ENCODE data around the gene TMEM131.
"Not testable (repeated sequence)": the region's sequence is repeated elsewhere in the genome, so short reads cannot be mapped to it uniquely, and the experiment has no call there.

TMEM131 gene

DNA sequence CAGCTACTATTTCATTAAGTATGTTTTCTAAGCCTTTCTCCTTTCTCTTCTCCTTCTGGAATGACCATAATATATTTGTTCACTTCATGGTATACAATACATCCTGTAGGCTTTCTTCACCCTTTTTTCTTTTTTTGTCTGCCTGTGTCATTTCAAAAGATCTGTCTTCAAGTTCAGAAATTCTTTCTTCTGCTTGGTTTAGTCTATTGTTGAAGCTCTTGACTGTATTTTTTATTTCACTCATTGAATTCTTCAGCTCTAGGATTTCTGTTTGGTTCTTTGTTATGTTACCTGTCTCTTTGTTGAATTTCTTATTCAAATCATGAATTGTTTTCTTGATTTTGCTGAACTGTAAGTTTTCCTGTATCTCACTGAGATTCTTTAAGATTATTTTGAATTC, 109.9 kb downstream of the TMEM131 start:
- Histone ChIP-seq H2AFZ (ENCODE audit: low read length) (no peak overlapping the region), H3K14ac (ENCODE audit: low read length) (no peak overlapping the region), H2BK12ac (ENCODE audit: low read length) (no peak overlapping the region), H4K8ac (ENCODE audit: low read depth, low read length) (no peak overlapping the region), H3K4me2 (ENCODE audit: insufficient read depth, low read length, poor library complexity, severe bottlenecking) (no peak overlapping the region), H3K4me1 (ENCODE audit: control insufficient read depth in 2 of 2, insufficient read depth in 1 of 2, low read depth in 1 of 2, low read length in 2 of 2) (no peaks in the 10 kb centered on the region), H3K18ac (ENCODE audit: low read length) (no peak overlapping the region), H3K4me3 (ENCODE audit: low read length in 2 of 2) (no peak overlapping the region), H3K23ac (ENCODE audit: low read depth, low read length, poor library complexity) (no peak overlapping the region), H3K79me1 (ENCODE audit: low read depth, low read length) (no peaks in the 10 kb centered on the region), H3K9me3 (replicated peaks in 1 of 2; ENCODE audit: control insufficient read depth in 2 of 2, insufficient read depth in 1 of 2, low read depth in 1 of 2, low read length in 2 of 2) (peaks cover 9 to 34% of the 10 kb centered on the region in 2 donors), H2BK120ac (ENCODE audit: low read depth, low read length) (no peak overlapping the region), H2BK5ac (ENCODE audit: low read length) (no peak overlapping the region), H4K91ac (ENCODE audit: low read depth, low read length, poor library complexity) (no peak overlapping the region), H2BK15ac (ENCODE audit: low read length) (no peak overlapping the region), H3K9ac (ENCODE audit: low read depth, low read length, poor library complexity) (no peak overlapping the region), H3K4ac (ENCODE audit: low read length) (no peak overlapping the region), H3K27me3 (ENCODE audit: control insufficient read depth in 3 of 3, insufficient read depth in 3 of 3, low read depth in 1 of 3, low read length in 3 of 3) (no peaks in the 10 kb centered on the region), H3K27ac (replicated peaks; ENCODE audit: low read length) (no peak overlapping the region), H3K36me3 (replicated peaks in 1 of 2; ENCODE audit: control insufficient read depth in 2 of 2, insufficient read depth in 2 of 2, low read length in 2 of 2) (peaks cover 12 to 35% of the 10 kb centered on the region in 2 donors), H2AK5ac (ENCODE audit: low read depth, low read length) (no peak overlapping the region)
- no peak for DNase-seq (ENCODE audit: low spot score)

DNA sequence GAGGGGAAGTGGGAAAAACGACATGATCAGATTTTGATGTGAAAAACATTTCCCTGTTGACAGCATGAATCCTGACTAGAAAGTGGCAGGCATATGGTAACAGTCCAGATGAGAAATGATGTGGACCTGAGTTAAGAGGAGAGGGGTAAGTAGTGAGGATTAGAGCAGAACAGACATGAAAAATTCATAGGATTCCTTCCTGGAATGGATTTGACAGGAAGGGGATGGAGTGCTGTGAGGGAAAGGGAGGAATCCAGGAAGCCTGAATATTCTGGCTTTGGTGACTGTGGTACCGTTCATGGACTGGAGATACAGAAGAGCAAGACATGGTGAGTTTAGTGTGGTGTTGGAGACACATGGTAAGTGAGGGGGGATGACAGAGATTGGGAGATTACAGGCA, 115.4 kb downstream of the TMEM131 start:
- H2BK15ac ChIP-seq (ENCODE audit: low read length), result no peak overlapping the region
- H3K23ac ChIP-seq (ENCODE audit: low read depth, low read length, poor library complexity), result no peak overlapping the region
- no peak overlapping the region for H2BK12ac ChIP-seq (ENCODE audit: low read length)
- no peak overlapping the region for H3K4me2 ChIP-seq (ENCODE audit: insufficient read depth, low read length, poor library complexity, severe bottlenecking)
- no peak overlapping the region for H3K27ac ChIP-seq (replicated peaks; ENCODE audit: low read length)
- no peak overlapping the region for H2AFZ ChIP-seq (ENCODE audit: low read length)
- H2BK120ac ChIP-seq (ENCODE audit: low read depth, low read length), result no peak overlapping the region
- no peak overlapping the region for H3K18ac ChIP-seq (ENCODE audit: low read length)
- WGBS, 2 donors (ENCODE audit: extremely low coverage in 2 of 2, insufficient read length in 2 of 2, insufficient replicate concordance in 1 of 2), result no CpG with 5 or more reads among the region's 2 CpGs
- H2BK5ac ChIP-seq (ENCODE audit: low read length), result no peak overlapping the region
- H3K79me1 ChIP-seq (ENCODE audit: low read depth, low read length), result no peaks in the 10 kb centered on the region
- H3K36me3 ChIP-seq (replicated peaks in 1 of 2; ENCODE audit: control insufficient read depth in 2 of 2, insufficient read depth in 2 of 2, low read length in 2 of 2), result peaks cover 0 to 9% of the 10 kb centered on the region in 2 donors
- no peak overlapping the region for H4K8ac ChIP-seq (ENCODE audit: low read depth, low read length)
- H3K27me3 ChIP-seq (ENCODE audit: control insufficient read depth in 3 of 3, insufficient read depth in 3 of 3, low read depth in 1 of 3, low read length in 3 of 3), result no peaks in the 10 kb centered on the region
- H3K14ac ChIP-seq (ENCODE audit: low read length), result no peak overlapping the region
- no peak overlapping the region for H3K4me3 ChIP-seq (ENCODE audit: low read length in 2 of 2)
- peaks cover 2 to 8% of the 10 kb centered on the region in 2 donors for H3K9me3 ChIP-seq (replicated peaks in 1 of 2; ENCODE audit: control insufficient read depth in 2 of 2, insufficient read depth in 1 of 2, low read depth in 1 of 2, low read length in 2 of 2)
- no peaks in the 10 kb centered on the region for H3K4me1 ChIP-seq (ENCODE audit: control insufficient read depth in 2 of 2, insufficient read depth in 1 of 2, low read depth in 1 of 2, low read length in 2 of 2)
- no peak overlapping the region for H3K9ac ChIP-seq (ENCODE audit: low read depth, low read length, poor library complexity)
- no peak overlapping the region for H3K4ac ChIP-seq (ENCODE audit: low read length)
- DNase-seq (ENCODE audit: low spot score), result no peak
- H2AK5ac ChIP-seq (ENCODE audit: low read depth, low read length), result no peak overlapping the region
- H4K91ac ChIP-seq (ENCODE audit: low read depth, low read length, poor library complexity), result no peak overlapping the region

DNA sequence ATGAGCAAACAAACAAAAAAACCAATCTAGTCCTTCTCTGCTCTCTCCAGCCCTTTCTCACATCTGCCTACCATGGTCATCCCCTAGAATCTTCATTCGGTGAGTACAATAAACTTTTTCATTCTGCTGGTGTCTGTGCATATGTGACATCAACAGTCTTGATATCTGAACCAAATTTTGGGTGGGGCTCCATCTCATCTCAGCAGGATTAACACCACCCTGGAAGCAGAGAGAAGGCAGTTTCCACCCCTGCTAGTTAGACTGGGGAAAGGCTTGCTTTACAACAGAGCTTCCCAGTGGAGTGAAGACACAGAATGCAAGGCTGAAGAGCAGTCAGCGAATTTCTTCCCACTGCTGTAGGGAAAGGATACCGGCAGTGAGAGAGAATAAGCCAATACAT, 116.9 kb downstream of the TMEM131 start:
- Histone ChIP-seq H3K27ac (replicated peaks; ENCODE audit: low read length) (no peak overlapping the region), H4K8ac (ENCODE audit: low read depth, low read length) (no peak overlapping the region), H3K14ac (ENCODE audit: low read length) (no peak overlapping the region), H3K4me1 (ENCODE audit: control insufficient read depth in 2 of 2, insufficient read depth in 1 of 2, low read depth in 1 of 2, low read length in 2 of 2) (no peaks in the 10 kb centered on the region), H2BK15ac (ENCODE audit: low read length) (no peak overlapping the region), H2BK120ac (ENCODE audit: low read depth, low read length) (no peak overlapping the region), H3K9me3 (replicated peaks in 1 of 2; ENCODE audit: control insufficient read depth in 2 of 2, insufficient read depth in 1 of 2, low read depth in 1 of 2, low read length in 2 of 2) (peaks cover 2% of the 10 kb centered on the region in 2 donors), H4K91ac (ENCODE audit: low read depth, low read length, poor library complexity) (no peak overlapping the region), H2AK5ac (ENCODE audit: low read depth, low read length) (no peak overlapping the region), H3K4ac (ENCODE audit: low read length) (no peak overlapping the region), H2BK12ac (ENCODE audit: low read length) (no peak overlapping the region), H2BK5ac (ENCODE audit: low read length) (no peak overlapping the region), H3K9ac (ENCODE audit: low read depth, low read length, poor library complexity) (no peak overlapping the region), H3K18ac (ENCODE audit: low read length) (no peak overlapping the region), H3K79me1 (ENCODE audit: low read depth, low read length) (no peaks in the 10 kb centered on the region), H3K36me3 (replicated peaks in 1 of 2; ENCODE audit: control insufficient read depth in 2 of 2, insufficient read depth in 2 of 2, low read length in 2 of 2) (no peaks in the 10 kb centered on the region), H2AFZ (ENCODE audit: low read length) (no peak overlapping the region), H3K4me3 (ENCODE audit: low read length in 2 of 2) (no peak overlapping the region), H3K23ac (ENCODE audit: low read depth, low read length, poor library complexity) (no peak overlapping the region), H3K4me2 (ENCODE audit: insufficient read depth, low read length, poor library complexity, severe bottlenecking) (no peak overlapping the region), H3K27me3 (ENCODE audit: control insufficient read depth in 3 of 3, insufficient read depth in 3 of 3, low read depth in 1 of 3, low read length in 3 of 3) (no peaks in the 10 kb centered on the region)
- no peak for DNase-seq (ENCODE audit: low spot score)
- no CpG with 5 or more reads among the region's 3 CpGs for WGBS, 2 donors (ENCODE audit: extremely low coverage in 2 of 2, insufficient read length in 2 of 2, insufficient replicate concordance in 1 of 2)

DNA sequence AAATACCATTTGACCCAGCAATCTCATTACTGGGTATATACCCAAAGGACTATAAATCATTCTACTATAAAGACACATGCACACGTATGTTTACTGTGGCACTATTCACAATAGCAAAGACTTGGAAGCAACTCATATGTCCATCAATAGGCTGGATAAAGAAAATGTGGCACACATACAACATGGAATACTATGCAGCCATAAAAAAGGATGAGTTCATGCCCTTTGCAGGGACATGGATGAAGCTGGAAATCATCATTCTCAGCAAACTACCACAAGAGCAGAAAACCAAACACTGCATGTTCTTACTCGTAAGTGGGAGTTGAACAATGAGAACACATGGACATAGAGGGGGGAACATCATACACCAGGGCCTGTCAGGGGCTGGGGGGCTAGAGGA, 117.4 kb downstream of the TMEM131 start:
- H3K79me1 ChIP-seq (ENCODE audit: low read depth, low read length); H3K27ac ChIP-seq (replicated peaks; ENCODE audit: low read length); H4K8ac ChIP-seq (ENCODE audit: low read depth, low read length); H3K18ac ChIP-seq (ENCODE audit: low read length); H3K9ac ChIP-seq (ENCODE audit: low read depth, low read length, poor library complexity); H3K27me3 ChIP-seq (ENCODE audit: control insufficient read depth in 3 of 3, insufficient read depth in 3 of 3, low read depth in 1 of 3, low read length in 3 of 3); H3K23ac ChIP-seq (ENCODE audit: low read depth, low read length, poor library complexity); H3K4me1 ChIP-seq (ENCODE audit: control insufficient read depth in 2 of 2, insufficient read depth in 1 of 2, low read depth in 1 of 2, low read length in 2 of 2); H2BK5ac ChIP-seq (ENCODE audit: low read length); H3K36me3 ChIP-seq (replicated peaks in 1 of 2; ENCODE audit: control insufficient read depth in 2 of 2, insufficient read depth in 2 of 2, low read length in 2 of 2); H3K4me2 ChIP-seq (ENCODE audit: insufficient read depth, low read length, poor library complexity, severe bottlenecking); H3K4me3 ChIP-seq (ENCODE audit: low read length in 2 of 2); H2BK12ac ChIP-seq (ENCODE audit: low read length); H2BK120ac ChIP-seq (ENCODE audit: low read depth, low read length); H3K14ac ChIP-seq (ENCODE audit: low read length); H3K4ac ChIP-seq (ENCODE audit: low read length); H2BK15ac ChIP-seq (ENCODE audit: low read length); H2AK5ac ChIP-seq (ENCODE audit: low read depth, low read length); DNase-seq (ENCODE audit: low spot score); H4K91ac ChIP-seq (ENCODE audit: low read depth, low read length, poor library complexity); H2AFZ ChIP-seq (ENCODE audit: low read length); H3K9me3 ChIP-seq (replicated peaks in 1 of 2; ENCODE audit: control insufficient read depth in 2 of 2, insufficient read depth in 1 of 2, low read depth in 1 of 2, low read length in 2 of 2): not testable (repeated sequence)
- WGBS, 2 donors (ENCODE audit: extremely low coverage in 2 of 2, insufficient read length in 2 of 2, insufficient replicate concordance in 1 of 2), result no CpG with 5 or more reads among the region's 2 CpGs

Measured in neuronal stem cell (in vitro differentiated cells).